ENCODE results near the gene MYH7B.

Gene MYH7B

DNA sequence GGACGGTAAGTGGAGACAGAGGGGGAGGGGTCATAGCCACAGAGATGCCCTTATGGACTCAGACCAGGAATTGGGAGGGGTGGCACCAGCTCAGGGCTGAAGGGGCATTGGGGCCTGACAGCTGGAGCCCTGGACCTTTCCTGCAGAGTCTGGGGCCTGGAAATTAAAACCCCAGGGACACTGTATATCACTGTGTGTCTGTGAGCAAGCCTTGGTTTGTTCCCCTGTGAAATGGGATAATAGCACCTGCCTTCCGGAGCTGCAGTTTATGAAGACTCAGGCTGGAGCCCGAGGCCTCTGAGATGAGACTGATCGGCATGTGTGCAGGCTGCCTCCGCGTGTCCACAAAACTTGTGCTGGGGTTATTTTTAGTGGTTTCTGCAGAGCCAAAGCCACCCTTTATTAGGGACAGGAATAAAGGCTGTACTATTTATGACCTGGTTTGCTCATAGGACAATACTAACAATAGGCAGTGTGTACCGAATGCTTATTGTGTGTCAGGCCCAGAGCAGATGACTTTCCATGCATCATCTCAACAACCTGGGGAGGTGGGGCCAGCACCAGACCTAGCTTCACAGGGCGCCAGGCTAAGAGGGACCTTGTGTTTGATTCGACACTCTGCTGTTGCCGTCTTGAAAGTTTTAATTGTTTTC lies 22.6 kb downstream of the MYH7B start:
- no peak for DNase-seq

- DNase-seq = no peak
These were observed 23.9 kb downstream of the MYH7B start for GRCh38 chr20:34979366-34980153.

DNA sequence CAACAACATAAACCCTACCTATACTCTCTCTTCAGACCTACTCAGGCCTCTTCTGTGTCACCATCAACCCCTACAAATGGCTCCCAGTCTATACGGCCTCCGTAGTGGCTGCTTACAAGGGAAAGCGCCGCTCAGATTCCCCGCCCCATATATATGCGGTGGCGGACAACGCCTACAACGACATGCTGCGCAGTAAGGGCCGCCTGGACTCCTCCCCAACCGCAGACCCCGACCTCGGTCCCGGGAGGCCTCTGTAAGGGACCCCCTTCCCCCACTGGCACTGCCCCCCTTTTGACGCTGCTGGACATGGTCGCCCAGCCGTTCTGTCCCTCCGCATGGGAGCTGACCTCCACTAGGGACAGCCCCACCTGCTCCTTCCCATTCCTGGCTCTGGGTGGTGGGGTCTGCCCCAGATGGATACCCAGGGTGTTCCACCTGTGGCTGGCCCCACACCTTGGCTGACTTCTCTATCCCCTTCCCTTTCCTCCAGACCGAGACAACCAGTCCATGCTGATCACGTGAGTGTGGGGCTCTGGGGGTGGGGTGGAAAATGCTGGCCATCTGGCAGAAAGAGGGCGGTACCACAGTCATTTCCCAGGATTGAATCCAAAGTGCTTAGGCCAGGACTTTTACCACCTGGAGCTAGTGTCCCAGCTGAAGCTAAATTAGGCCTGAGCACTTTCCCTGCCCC lies 25.0 kb downstream of the MYH7B start:
- no peak for DNase-seq

- DNase-seq = no peak
These were observed 26.8 kb downstream of the MYH7B start for GRCh38 chr20:34982270-34983088.

DNA sequence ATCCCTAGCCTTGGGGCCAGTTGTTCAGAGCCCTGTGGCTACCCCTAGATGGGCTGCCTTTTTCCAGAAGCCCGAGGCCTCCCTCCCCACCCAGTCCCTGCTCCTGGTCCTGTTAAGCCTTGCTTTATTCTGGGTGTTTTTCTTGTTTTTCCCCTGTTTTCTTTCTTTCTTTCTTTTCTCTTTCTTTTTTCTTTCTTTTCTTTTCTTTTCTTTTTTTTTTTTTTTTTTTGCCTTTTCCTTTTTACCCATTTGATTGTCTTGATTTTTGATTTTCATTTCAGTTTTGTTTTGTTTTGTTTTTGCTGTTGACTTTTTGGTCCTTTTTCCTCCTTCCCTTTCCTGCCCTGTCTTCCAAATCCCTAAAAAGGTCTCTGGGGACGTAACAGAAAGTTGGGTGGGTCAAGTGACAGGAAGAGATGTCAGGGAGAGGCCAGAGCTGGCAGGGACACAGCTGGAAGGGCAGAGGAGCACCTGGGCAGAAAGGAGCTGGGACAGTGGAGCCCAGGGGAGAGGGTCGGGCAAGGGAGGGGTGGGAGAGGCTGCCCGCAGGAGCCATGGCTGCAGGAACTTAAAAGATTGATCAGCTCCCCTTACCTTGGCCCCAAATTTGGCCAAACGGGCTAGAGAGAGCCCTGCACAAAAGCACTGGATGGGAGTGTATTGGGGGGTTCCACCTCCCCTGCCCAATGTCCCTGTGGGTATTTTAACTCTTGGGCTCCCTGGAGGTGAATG lies 27.6 kb downstream of the MYH7B start:
- DNase-seq = no peak

DNA sequence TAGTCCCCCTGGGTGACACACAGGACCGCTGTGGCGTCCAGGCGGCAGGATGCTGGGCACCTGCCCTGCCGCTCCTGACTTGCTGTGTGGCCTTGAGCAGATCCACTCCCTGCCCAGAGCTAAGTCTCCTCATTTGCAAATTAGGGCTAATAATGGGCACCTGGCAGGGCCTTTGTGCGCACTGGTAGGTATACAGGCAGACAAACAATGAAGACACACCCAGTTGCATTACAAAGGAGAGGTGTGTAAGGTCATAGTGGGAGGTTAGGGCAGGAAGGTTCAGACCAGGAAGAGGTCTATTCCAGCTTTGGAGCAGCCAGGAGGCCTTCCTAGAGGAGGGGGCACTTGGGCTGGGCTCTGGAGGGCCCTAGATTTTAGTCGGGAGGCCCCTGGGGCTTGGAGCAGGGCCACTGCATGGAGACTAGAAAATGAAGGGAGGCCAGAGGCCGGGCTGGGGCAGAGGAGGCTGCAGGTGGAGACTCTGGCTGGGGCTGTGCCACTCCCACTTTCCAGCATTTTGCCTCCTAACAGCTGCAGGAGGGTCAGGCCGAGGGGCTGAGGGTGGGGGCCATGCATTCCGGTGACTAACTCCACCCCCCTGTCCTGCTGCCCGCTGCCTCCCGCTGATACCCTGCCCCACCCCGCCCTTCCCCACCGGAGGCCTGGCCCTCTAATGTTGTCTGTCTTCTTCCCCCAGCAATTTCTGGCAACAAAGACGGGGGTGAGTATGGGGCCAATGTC lies 28.5 kb downstream of the MYH7B start:
- peak; percentile 16 for DNase-seq

DNA sequence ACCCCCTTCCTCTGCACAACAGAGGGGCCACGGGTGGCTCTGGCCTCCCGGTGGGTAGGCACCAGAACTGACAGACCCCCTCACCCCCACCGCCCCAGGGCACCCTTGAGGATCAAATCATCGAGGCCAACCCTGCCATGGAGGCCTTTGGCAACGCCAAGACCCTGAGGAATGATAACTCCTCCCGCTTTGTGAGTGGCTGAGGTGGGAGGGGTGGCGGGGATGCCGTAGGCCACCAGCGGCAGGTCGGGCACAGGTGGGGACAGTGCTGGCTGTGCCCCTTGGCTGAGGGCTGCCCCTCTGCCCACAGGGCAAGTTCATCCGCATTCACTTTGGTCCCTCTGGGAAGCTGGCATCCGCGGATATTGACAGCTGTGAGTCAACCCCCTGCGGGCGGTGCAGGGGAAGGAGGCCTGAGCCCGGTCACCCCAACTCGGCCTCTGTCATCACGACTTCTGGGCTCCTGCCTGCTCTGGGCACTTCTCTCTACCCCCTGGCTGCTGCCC lies 29.1 kb downstream of the MYH7B start:
- DNase-seq = no peak

GRCh38 chr20:34985461-34986310 lies 30.0 kb downstream of the MYH7B start:
- DNase-seq = no peak

GRCh38 chr20:34986311-34987287 lies 30.9 kb downstream of the MYH7B start:
- DNase-seq = no peak

DNA sequence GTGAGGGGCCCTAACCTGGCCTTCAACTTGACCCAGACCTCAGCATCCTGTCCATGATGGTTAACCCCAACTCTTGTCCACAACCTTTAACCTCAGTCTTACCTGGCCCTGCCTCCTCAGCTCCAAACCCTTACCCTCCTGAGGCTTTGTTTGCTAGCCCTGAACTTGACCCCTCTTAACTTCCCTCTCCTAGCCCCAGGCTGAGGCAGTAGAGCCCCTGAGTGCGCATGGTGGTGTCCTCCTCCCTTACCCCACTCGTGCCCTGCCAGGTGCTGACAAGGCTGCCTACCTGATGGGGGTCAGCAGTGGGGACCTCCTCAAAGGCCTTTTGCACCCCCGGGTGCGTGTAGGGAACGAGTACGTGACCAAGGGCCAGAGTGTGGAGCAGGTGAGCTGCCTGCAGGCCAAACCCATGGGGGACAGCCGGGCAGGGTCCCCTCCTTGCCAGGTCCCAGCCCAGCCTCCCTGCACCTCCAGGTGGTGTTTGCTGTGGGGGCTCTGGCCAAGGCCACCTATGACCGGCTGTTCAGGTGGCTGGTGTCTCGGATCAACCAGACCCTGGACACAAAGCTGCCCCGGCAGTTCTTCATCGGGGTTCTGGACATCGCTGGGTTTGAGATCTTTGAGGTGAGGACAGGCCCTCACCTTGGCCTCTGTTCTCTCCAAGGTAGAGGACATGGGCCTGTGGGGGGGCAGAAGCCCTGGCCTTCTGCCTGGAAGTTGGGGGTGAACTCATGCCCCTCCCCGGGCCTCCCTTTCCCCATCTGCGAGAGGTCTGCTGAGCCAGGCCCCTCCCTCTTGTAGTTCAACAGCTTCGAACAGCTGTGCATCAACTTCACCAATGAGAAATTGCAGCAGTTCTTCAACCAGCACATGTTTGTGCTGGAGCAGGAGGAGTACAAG lies 31.9 kb downstream of the MYH7B start:
- no peak for DNase-seq

GRCh38 chr20:34988191-34988540 lies 32.5 kb downstream of the MYH7B start:
- no peak for DNase-seq

- no peak for DNase-seq
These were observed 33.5 kb downstream of the MYH7B start for GRCh38 chr20:34989118-34989517.

DNA sequence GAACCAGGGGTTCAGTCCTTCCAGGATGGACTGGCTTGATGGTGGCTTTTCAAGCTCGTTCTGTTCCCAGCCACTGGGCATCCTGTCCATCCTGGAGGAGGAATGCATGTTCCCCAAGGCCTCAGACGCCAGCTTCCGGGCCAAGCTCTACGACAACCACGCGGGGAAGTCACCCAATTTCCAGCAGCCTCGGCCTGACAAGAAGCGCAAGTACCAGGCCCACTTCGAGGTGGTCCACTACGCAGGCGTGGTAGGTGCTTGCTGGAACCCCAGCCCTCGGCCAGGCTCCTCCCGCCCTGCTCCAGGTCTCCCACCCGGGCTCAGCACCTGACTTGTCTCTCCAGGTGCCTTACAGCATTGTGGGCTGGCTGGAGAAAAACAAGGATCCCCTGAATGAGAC lies 34.0 kb downstream of the MYH7B start:
- DNase-seq = no peak

DNA sequence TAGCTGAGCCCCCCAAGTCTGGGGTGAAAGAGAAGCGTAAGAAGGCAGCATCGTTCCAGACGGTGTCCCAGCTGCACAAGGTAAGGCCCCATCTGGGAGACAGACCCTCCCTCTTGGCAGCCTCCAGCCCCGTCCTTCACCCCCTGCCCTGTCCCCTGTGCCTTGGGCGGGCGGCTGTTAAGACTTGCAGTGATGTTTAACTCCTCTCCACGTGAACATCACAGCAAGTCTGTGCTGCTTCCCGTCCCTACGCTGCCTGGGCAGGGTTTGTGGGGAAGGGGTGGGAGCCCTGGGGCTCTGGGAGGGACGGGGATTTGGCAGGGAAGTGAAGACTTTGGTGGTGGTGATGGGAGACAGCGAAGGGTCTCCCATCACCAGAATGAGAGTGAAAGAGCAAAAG lies 34.6 kb downstream of the MYH7B start:
- DNase-seq = no peak

GRCh38 chr20:34990661-34991214 lies 35.1 kb downstream of the MYH7B start:
- no peak for DNase-seq

- no peak for DNase-seq
These were observed 37.2 kb downstream of the MYH7B start for GRCh38 chr20:34992751-34993417.

DNA sequence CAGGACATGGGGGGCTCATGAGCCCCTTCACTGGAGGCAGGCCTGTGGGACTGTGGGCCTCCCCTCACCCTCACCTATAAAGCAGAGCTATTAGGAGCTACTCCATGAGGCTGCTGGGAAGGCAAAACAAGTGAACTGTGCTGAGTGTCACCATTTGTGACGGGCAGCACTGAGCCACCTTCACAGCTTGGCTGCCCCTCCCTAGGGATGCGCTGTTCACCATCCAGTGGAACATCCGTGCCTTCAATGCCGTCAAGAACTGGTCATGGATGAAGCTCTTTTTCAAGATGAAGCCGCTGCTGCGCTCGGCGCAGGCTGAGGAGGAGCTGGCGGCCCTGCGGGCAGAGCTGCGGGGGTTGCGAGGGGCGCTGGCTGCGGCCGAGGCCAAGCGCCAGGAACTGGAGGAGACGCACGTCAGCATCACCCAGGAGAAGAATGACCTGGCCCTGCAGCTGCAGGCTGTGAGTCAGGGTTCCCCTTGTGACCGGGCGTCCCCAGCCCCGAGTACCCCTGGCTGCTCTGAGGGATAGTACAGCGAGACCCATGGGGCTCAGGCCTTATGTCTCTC lies 38.4 kb downstream of the MYH7B start:
- no peak for DNase-seq
